Parathyroid adenoma (tissue), 2 donors: ENCODE data around the gene PRX.

Experiments
- H2AFZ ChIP-seq: fragments of 300-600 bp; sonication (generic); one replicate; pipeline ENCODE4 v1.7.0; 2017; ENCODE audit warnings: antibody characterized with exemption, mild to moderate bottlenecking
- H3K27ac ChIP-seq: fragments of 300-600 bp; sonication (generic); one replicate; pipeline ENCODE4 v1.7.0; 2017
- H3K27me3 ChIP-seq: fragments of 300-600 bp; sonication (generic); one replicate; pipeline ENCODE4 v1.7.0; 2017; ENCODE audit warnings: low read length; ENCODE audit not compliant: control insufficient read depth, insufficient read depth
- H3K36me3 ChIP-seq: fragments of 300-600 bp; sonication (generic); one replicate; pipeline ENCODE4 v1.7.0; 2017; ENCODE audit warnings: low read length; ENCODE audit not compliant: control insufficient read depth, insufficient read depth
- H3K4me1 ChIP-seq: fragments of 300-600 bp; sonication (generic); one replicate; pipeline ENCODE4 v1.7.0; 2017; ENCODE audit warnings: control low read depth
- H3K4me2 ChIP-seq: fragments of 300-600 bp; sonication (generic); one replicate; pipeline ENCODE4 v1.7.0; 2017; ENCODE audit warnings: low read length
- H3K4me3 ChIP-seq: fragments of 300-600 bp; sonication (generic); one replicate; pipeline ENCODE4 v1.7.0; 2017; ENCODE audit warnings: low read depth, low read length
- H3K79me2 ChIP-seq: fragments of 300-600 bp; sonication (generic); one replicate; pipeline ENCODE4 v1.7.0; 2017; ENCODE audit warnings: control low read depth
- H3K9ac ChIP-seq: fragments of 300-600 bp; sonication (generic); one replicate; pipeline ENCODE4 v1.7.0; 2017; ENCODE audit warnings: mild to moderate bottlenecking
- H3K9me3 ChIP-seq: fragments of 300-600 bp; sonication (generic); one replicate; pipeline ENCODE4 v1.7.0; 2017; ENCODE audit warnings: low read length; ENCODE audit not compliant: control insufficient read depth
- TF ChIP-seq, protein P1 (sequence below): fragments of 300-600 bp; sonication (generic); IDR thresholded peaks from one replicate; pipeline ENCODE4 v1.7.0; 2017; ENCODE audit warnings: antibody characterized with exemption, mild to moderate bottlenecking
- donor health status: primary hyperparathyroidism.

The PRX gene

GRCh38 chr19:40425450-40426287 lies 12.5 kb upstream of the PRX start, which contains the start of gene SERTAD1:
TSS of gene SERTAD1 (minus strand) at chr19:40425992. CDS start at chr19:40423546, 2,446 bp downstream.
- Histone ChIP-seq H3K9ac (peak within 1 kb of the TSS; percentile 99), H3K4me2 (peak within 1 kb of the TSS; percentile 98), H3K27ac (peak within 1 kb of the TSS; percentile 99), H3K79me2 (peaks cover 8% of the 10 kb centered on the region), H2AFZ (peak within 1 kb of the TSS; percentile 97), H3K4me3 (peak within 1 kb of the TSS; percentile 77), H3K9me3 (no peaks in the 10 kb centered on the region), H3K36me3 (no peaks in the 10 kb centered on the region), H3K27me3 (no peaks in the 10 kb centered on the region), H3K4me1 (peaks cover 10% of the 10 kb centered on the region)
- TF ChIP-seq, protein P1, sequence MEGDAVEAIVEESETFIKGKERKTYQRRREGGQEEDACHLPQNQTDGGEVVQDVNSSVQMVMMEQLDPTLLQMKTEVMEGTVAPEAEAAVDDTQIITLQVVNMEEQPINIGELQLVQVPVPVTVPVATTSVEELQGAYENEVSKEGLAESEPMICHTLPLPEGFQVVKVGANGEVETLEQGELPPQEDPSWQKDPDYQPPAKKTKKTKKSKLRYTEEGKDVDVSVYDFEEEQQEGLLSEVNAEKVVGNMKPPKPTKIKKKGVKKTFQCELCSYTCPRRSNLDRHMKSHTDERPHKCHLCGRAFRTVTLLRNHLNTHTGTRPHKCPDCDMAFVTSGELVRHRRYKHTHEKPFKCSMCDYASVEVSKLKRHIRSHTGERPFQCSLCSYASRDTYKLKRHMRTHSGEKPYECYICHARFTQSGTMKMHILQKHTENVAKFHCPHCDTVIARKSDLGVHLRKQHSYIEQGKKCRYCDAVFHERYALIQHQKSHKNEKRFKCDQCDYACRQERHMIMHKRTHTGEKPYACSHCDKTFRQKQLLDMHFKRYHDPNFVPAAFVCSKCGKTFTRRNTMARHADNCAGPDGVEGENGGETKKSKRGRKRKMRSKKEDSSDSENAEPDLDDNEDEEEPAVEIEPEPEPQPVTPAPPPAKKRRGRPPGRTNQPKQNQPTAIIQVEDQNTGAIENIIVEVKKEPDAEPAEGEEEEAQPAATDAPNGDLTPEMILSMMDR = peak; percentile 95

DNA sequence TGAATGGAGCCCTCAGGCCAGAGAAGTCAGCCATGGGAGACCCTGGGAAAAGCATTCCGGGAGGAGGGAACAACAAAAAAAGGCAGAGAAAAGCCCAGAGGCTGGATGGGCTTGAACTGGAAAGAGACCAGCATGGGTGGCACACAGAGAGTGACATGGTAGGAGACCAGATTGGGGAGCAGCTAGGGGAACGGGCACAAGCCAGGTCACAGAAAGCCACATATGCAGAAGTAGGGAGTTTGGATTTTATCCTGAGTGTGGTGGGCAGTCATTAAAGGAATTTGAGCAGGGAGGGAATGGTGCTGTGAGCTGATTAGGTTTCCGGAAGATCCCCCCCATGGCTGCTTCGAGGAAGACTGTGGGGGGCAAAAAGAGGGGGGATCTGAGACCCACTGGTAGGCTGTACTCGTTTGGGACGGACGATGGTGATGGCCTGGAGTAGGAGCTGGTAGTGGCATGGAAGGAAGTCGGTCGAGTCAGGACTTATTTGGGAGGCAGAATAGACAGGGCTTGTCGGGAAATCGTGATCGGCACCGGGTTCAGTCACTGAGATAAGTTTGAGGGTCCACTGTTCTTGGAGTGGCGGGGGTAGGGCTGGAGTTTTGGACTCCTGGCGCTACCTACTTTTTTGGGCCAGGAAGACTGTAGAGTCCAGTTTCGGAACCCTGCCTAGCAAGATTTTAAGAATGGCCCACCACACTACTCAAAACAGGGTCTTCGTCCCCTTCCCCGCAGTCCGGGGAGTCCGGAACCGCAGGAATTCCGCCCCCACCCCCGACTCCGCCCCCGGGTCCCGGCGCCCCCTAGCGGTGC lies 11.7 kb upstream of the PRX start:
- Histone ChIP-seq H3K4me1 (peaks cover 10% of the 10 kb centered on the region), H3K27me3 (no peaks in the 10 kb centered on the region), H3K4me2 (peak overlapping the region; percentile 98), H3K9ac (peak overlapping the region; percentile 99), H3K9me3 (no peaks in the 10 kb centered on the region), H3K4me3 (peak overlapping the region; percentile 77), H3K79me2 (peaks cover 8% of the 10 kb centered on the region), H3K27ac (peak overlapping the region; percentile 99), H2AFZ (peak overlapping the region; percentile 97), H3K36me3 (no peaks in the 10 kb centered on the region)
- TF ChIP-seq, protein P1 = no peak

DNA sequence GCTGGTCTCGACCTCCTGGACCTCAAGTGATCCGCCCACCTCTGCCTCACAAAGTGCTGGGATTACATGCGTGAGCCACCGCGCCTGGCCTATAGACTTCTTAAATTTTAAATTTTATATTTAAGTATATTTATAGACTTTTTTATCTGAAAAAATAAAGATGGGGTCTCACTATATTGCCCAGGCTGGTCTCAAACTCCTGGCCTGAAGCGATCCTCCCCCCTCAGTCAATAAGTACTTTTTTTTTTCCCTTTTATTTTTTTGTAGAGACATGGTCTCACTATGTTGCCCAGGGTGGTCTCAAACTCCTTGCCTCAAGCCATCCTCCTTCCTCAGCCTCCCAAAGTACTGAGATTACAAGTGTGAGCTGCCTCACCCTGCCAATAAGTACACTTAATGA lies 10.8 kb upstream of the PRX start:
- no peaks in the 10 kb centered on the region for H3K9me3 ChIP-seq
- H3K27ac ChIP-seq = no peak overlapping the region
- H3K4me3 ChIP-seq = no peak overlapping the region
- H3K4me2 ChIP-seq = no peak overlapping the region
- H3K36me3 ChIP-seq = no peaks in the 10 kb centered on the region
- TF ChIP-seq, protein P1 = no peak
- no peak overlapping the region for H3K9ac ChIP-seq
- H3K4me1 ChIP-seq = peaks cover 10% of the 10 kb centered on the region
- peaks cover 8% of the 10 kb centered on the region for H3K79me2 ChIP-seq
- H2AFZ ChIP-seq = no peak overlapping the region
- H3K27me3 ChIP-seq = no peaks in the 10 kb centered on the region

- Histone ChIP-seq H3K79me2 (peaks cover 8% of the 10 kb centered on the region), H3K9me3 (no peaks in the 10 kb centered on the region), H3K4me3 (no peak overlapping the region), H3K9ac (no peak overlapping the region), H2AFZ (no peak overlapping the region), H3K27ac (no peak overlapping the region), H3K4me1 (peaks cover 10% of the 10 kb centered on the region), H3K36me3 (no peaks in the 10 kb centered on the region), H3K4me2 (no peak overlapping the region), H3K27me3 (no peaks in the 10 kb centered on the region)
- TF ChIP-seq, protein P1 = no peak
Measured at GRCh38 chr19:40422748-40423566, 9.8 kb upstream of the PRX start.
